Transverse colon (tissue), 4 donors: Measurements from ENCODE around the gene CDC42BPB. TPM values are rescaled to one million over a fixed set of nuclear protein-coding genes. Genes with fewer than 3 reads are reported as not detected.

Experiments used
- DNase-seq: peaks from one replicate; pipeline ENCODE4 v3.0.0-alpha.2; 2019
- H3K27ac ChIP-seq, 4 donors: fragments of 200-600 bp; sonication (generic); 2 replicates each; pipeline ENCODE4 v1.5.1; 2016 to 2018; ENCODE audit warnings: inconsistent platforms in 4 of 4
- H3K27me3 ChIP-seq: fragments of 200-600 bp; sonication (generic); 2 replicates; pipeline ENCODE4 v1.5.1; 2017; ENCODE audit warnings: inconsistent platforms
- H3K36me3 ChIP-seq, 4 donors: fragments of 200-600 bp; sonication (generic); 2 replicates each; pipeline ENCODE4 v1.5.1; 2017 to 2019; ENCODE audit warnings: inconsistent platforms in 4 of 4
- H3K4me1 ChIP-seq, 4 donors: fragments of 200-600 bp; sonication (generic); 2 replicates each; pipeline ENCODE4 v1.5.1; 2017 to 2020; ENCODE audit warnings: inconsistent platforms in 4 of 4
- H3K4me3 ChIP-seq, 4 donors: fragments of 200-600 bp; sonication (generic); 1 replicate in 1 of 4; 2 replicates in 3 of 4; pipeline versions ENCODE4 v1.5.1 to v1.6.1; 2017 to 2019; ENCODE audit warnings: inconsistent platforms in 4 of 4
- H3K9me3 ChIP-seq, 2 donors: fragments of 200-600 bp; sonication (generic); 2 replicates each; pipeline ENCODE4 v1.5.1; 2017 to 2019; ENCODE audit warnings: inconsistent platforms in 2 of 2
- CTCF ChIP-seq, 5 experiments: fragments of 200-600 bp in 3 of 5; fragments of 450-650 bp in 2 of 5; sonication (generic) in 3 of 5; IDR thresholded peaks; 1 replicate in 2 of 5; 2 replicates in 3 of 5; pipeline ENCODE4 v1.5.1; 2016 to 2017; ENCODE audit warnings: antibody characterized with exemption in 5 of 5, inconsistent platforms in 3 of 5, mild to moderate bottlenecking in 2 of 5, moderate library complexity in 1 of 5
- EP300 ChIP-seq: sonication (generic); formaldehyde crosslinking; IDR thresholded peaks from one replicate; pipeline ENCODE4 v1.6.1; 2017; ENCODE audit warnings: antibody characterized with exemption, low read depth
- POLR2A ChIP-seq: fragments of 450-650 bp; IDR thresholded peaks from one replicate; pipeline ENCODE4 v1.6.1; 2016; ENCODE audit warnings: antibody characterized with exemption, mild to moderate bottlenecking, moderate library complexity
- POLR2AphosphoS5 ChIP-seq, 3 donors: sonication (generic); formaldehyde crosslinking; IDR thresholded peaks; one replicate each; pipeline ENCODE4 v1.6.1; 2016; ENCODE audit warnings: antibody characterized with exemption in 3 of 3
- WGBS, 2 donors: methylation state at CpG; one replicate each; pipeline ENCODE4 v1.1.5; 2018; ENCODE audit warnings: low coverage in 1 of 2; 5-methylcytosine and 5-hydroxymethylcytosine counted together
- in situ Hi-C, 4 donors: fragments of 200-750 bp; cut with MboI; loops; one replicate each; pipeline versions ENCODE4 v1.15.0 to v1.15.1; 2017; ENCODE audit warnings: low sequenced_read_pairs in 3 of 4, low pct_ligation_motif_present in 1 of 4, low pct_unique_long_range_greater_than_20kb in 1 of 4
- intact Hi-C: fragments of 100-400 bp; cut with DNase I; formaldehyde crosslinking; loops from one replicate; pipeline ENCODE4 v1.15.1; 2023; ENCODE audit warnings: low total_unique reads
- total RNA-seq, 4 donors: library from RNA; depleted of rRNA; stranded (reverse); fragments of >200 nt; gene quantifications; one replicate each; pipeline ENCODE4 v1.1.0, GENCODE V29; 2016

CDC42BPB gene
- total RNA-seq, 4 donors from 2014 or later = 109 to 160 (median 123) TPM

- TF ChIP-seq POLR2A (no peak), CTCF (IDR thresholded peaks at IDR 0.05) (no peak), EP300 (no peak), POLR2AphosphoS5 (IDR thresholded peaks at IDR 0.05) (no peak)
- in situ Hi-C loops (no loop called here), intact Hi-C loops (no loop called here)
- no peak overlapping the region for H3K4me3 ChIP-seq
- no peaks in the 10 kb centered on the region for H3K27me3 ChIP-seq
- WGBS, 2 donors = 93% methylated on average over 11 of the region's 11 CpGs; no CpG with 5 or more reads in 1 of the 2 donors
- H3K9me3 ChIP-seq = no peaks in the 10 kb centered on the region
- peaks cover 0 to 79% (median 40%) of the 10 kb centered on the region in 4 donors for H3K36me3 ChIP-seq
- no peak overlapping the region for H3K27ac ChIP-seq
- H3K4me1 ChIP-seq = no peaks in the 10 kb centered on the region
- no peak for DNase-seq
Measured at GRCh38 chr14:102969901-102970300, 87.4 kb downstream of the CDC42BPB start.

GRCh38 chr14:102969060-102969791 lies 88.1 kb downstream of the CDC42BPB start:
- no peak for TF ChIP-seq EP300
- no peak for TF ChIP-seq POLR2A
- no peak for TF ChIP-seq POLR2AphosphoS5 (IDR thresholded peaks at IDR 0.05)
- no peak for TF ChIP-seq CTCF (IDR thresholded peaks at IDR 0.05)
- intact Hi-C loops (no loop called here), in situ Hi-C loops (no loop called here)
- 93 to 100% methylated on average over 1 to 22 of the region's 26 CpGs for WGBS, 2 donors
- Histone ChIP-seq H3K27ac (no peak overlapping the region), H3K4me1 (no peaks in the 10 kb centered on the region), H3K9me3 (no peaks in the 10 kb centered on the region), H3K4me3 (no peak overlapping the region), H3K27me3 (no peaks in the 10 kb centered on the region), H3K36me3 (peaks cover 0 to 76% (median 39%) of the 10 kb centered on the region in 4 donors)
- no peak for DNase-seq

GRCh38 chr14:102968306-102968705 lies 89.0 kb downstream of the CDC42BPB start:
- Histone ChIP-seq H3K4me3 (no peak overlapping the region), H3K4me1 (no peaks in the 10 kb centered on the region), H3K36me3 (peaks cover 0 to 75% (median 38%) of the 10 kb centered on the region in 4 donors), H3K9me3 (no peaks in the 10 kb centered on the region), H3K27ac (no peak overlapping the region), H3K27me3 (no peaks in the 10 kb centered on the region)
- WGBS, 2 donors = 95 to 98% methylated on average over 9 to 13 of the region's 13 CpGs
- DNase-seq = no peak
- no peak for TF ChIP-seq POLR2AphosphoS5 (IDR thresholded peaks at IDR 0.05)
- TF ChIP-seq EP300 = no peak
- TF ChIP-seq CTCF (IDR thresholded peaks at IDR 0.05) = no peak
- no peak for TF ChIP-seq POLR2A
- in situ Hi-C loops = no loop called here
- intact Hi-C loops = no loop called here

GRCh38 chr14:102967506-102967795 lies 89.9 kb downstream of the CDC42BPB start:
- intact Hi-C loops = no loop called here
- no peaks in the 10 kb centered on the region for H3K4me1 ChIP-seq
- H3K4me3 ChIP-seq = no peak overlapping the region
- H3K9me3 ChIP-seq = no peaks in the 10 kb centered on the region
- in situ Hi-C loops = no loop called here
- H3K27me3 ChIP-seq = no peaks in the 10 kb centered on the region
- no peak overlapping the region for H3K27ac ChIP-seq
- H3K36me3 ChIP-seq = peaks cover 0 to 80% (median 41%) of the 10 kb centered on the region in 4 donors
- no peak for TF ChIP-seq POLR2AphosphoS5 (IDR thresholded peaks at IDR 0.05)
- TF ChIP-seq POLR2A = no peak
- no peak for TF ChIP-seq CTCF (IDR thresholded peaks at IDR 0.05)
- TF ChIP-seq EP300 = no peak
- 89% methylated on average over 14 of the region's 14 CpGs; no CpG with 5 or more reads in 1 of the 2 donors for WGBS, 2 donors
- no peak for DNase-seq
